GM23338 (cell line): ENCODE results near the gene PEPD. TPM values are rescaled to one million over a fixed set of nuclear protein-coding genes. Genes with fewer than 3 reads are reported as not detected.

Source experiments
- ATAC-seq: fragments of 200-7000 bp; cut with Tn5 transposase; 3 replicates; pipeline ENCODE4 v1.9.1; 2020
- DNase-seq: peaks from one replicate; pipeline ENCODE4 v3.0.0-alpha.2; 2015; ENCODE audit warnings: low spot score
- H2AFZ ChIP-seq: fragments of 200-600 bp; sonication (generic); 2 replicates; pipeline ENCODE4 v1.8.0; 2016; ENCODE audit warnings: antibody characterized with exemption, mild to moderate bottlenecking, moderate library complexity
- H3F3A ChIP-seq: fragments of 200-600 bp; sonication (generic); replicated peaks from 2 replicates; pipeline ENCODE4 v1.8.0; 2017; ENCODE audit warnings: antibody characterized with exemption, mixed run types, low read depth
- H3K27ac ChIP-seq: fragments of 200-600 bp; sonication (generic); 2 replicates; pipeline ENCODE4 v1.6.1; 2016; ENCODE audit warnings: low read depth
- H3K27me3 ChIP-seq: fragments of 200-600 bp; sonication (generic); 2 replicates; pipeline ENCODE4 v1.8.0; 2016; ENCODE audit warnings: mild to moderate bottlenecking, mixed run types, moderate library complexity; ENCODE audit not compliant: insufficient read depth
- H3K36me3 ChIP-seq: fragments of 200-600 bp; sonication (generic); 2 replicates; pipeline ENCODE4 v1.8.0; 2016; ENCODE audit warnings: mild to moderate bottlenecking; ENCODE audit not compliant: insufficient read depth
- H3K4me1 ChIP-seq: fragments of 200-600 bp; sonication (generic); 2 replicates; pipeline ENCODE4 v1.8.0; 2016; ENCODE audit warnings: mild to moderate bottlenecking, moderate library complexity; ENCODE audit not compliant: insufficient read depth
- H3K4me2 ChIP-seq: fragments of 200-600 bp; sonication (generic); 2 replicates; pipeline ENCODE4 v1.7.1; 2017; ENCODE audit warnings: mixed run types
- H3K4me3 ChIP-seq: fragments of 200-600 bp; sonication (generic); 2 replicates; pipeline ENCODE4 v1.6.1; 2016; ENCODE audit warnings: mixed run types
- H3K79me2 ChIP-seq: fragments of 200-600 bp; sonication (generic); replicated peaks from 2 replicates; pipeline ENCODE4 v1.8.0; 2017; ENCODE audit warnings: mild to moderate bottlenecking; ENCODE audit not compliant: insufficient read depth
- H3K9me2 ChIP-seq: fragments of 200-600 bp; sonication (generic); 2 replicates; pipeline ENCODE4 v1.8.0; 2017; ENCODE audit not compliant: insufficient read depth
- H4K20me1 ChIP-seq: fragments of 200-600 bp; sonication (generic); replicated peaks from 2 replicates; pipeline ENCODE4 v1.8.0; 2017; ENCODE audit warnings: mild to moderate bottlenecking; ENCODE audit not compliant: insufficient read depth
- H3K27ac Mint-ChIP-seq: 2 replicates; pipeline ENCODE4 v1.8.0; 2020; ENCODE audit warnings: inconsistent platforms, mild to moderate bottlenecking, moderate library complexity, mixed read lengths
- H3K27me3 Mint-ChIP-seq: 3 replicates; pipeline ENCODE4 v1.8.0; 2022; ENCODE audit warnings: low read depth, mild to moderate bottlenecking, moderate library complexity, mixed read lengths, inconsistent platforms; ENCODE audit not compliant: insufficient read depth, poor library complexity
- H3K36me3 Mint-ChIP-seq: 3 replicates; pipeline ENCODE4 v1.8.0; 2021; ENCODE audit warnings: low read depth, mild to moderate bottlenecking, inconsistent platforms, moderate library complexity, mixed read lengths
- H3K4me1 Mint-ChIP-seq: 3 replicates; pipeline ENCODE4 v1.8.0; 2020; ENCODE audit warnings: mild to moderate bottlenecking, inconsistent platforms, mixed read lengths
- H3K4me3 Mint-ChIP-seq: 3 replicates; pipeline ENCODE4 v1.8.0; 2021; ENCODE audit warnings: moderate library complexity, mild to moderate bottlenecking, inconsistent platforms, mixed read lengths
- H3K9me3 Mint-ChIP-seq: 3 replicates; pipeline ENCODE4 v1.8.0; 2020; ENCODE audit warnings: moderate library complexity, mild to moderate bottlenecking, inconsistent platforms, mixed read lengths
- CREB1 ChIP-seq: fragments of 250-450 bp; sonication (Bioruptor Pico); IDR thresholded peaks from 2 replicates; pipeline ENCODE4 v1.5.0; 2020; ENCODE audit warnings: low read depth, mild to moderate bottlenecking, moderate library complexity
- NANOG ChIP-seq: IDR thresholded peaks from 2 replicates; pipeline ENCODE4 v1.6.1; 2016; ENCODE audit warnings: antibody characterized with exemption, borderline replicate concordance
- POLR2AphosphoS5 ChIP-seq: IDR thresholded peaks from 2 replicates; pipeline ENCODE4 v1.6.1; 2016; ENCODE audit warnings: antibody characterized with exemption, low read depth
- REST ChIP-seq: IDR thresholded peaks from one replicate; pipeline ENCODE4 v1.6.1; 2018; ENCODE audit warnings: antibody characterized with exemption; ENCODE audit not compliant: unreplicated experiment
- STAT1 ChIP-seq: IDR thresholded peaks from one replicate; pipeline ENCODE4 v1.6.1; 2016; ENCODE audit warnings: antibody characterized with exemption; ENCODE audit not compliant: unreplicated experiment
- ZNF114 ChIP-seq: fragments of 250-450 bp; sonication (Bioruptor Pico); IDR thresholded peaks from 2 replicates; pipeline ENCODE4 v1.5.0; 2020; ENCODE audit warnings: mild to moderate bottlenecking, moderate library complexity
- ZNF331 ChIP-seq: fragments of 250-450 bp; sonication (Bioruptor Pico); IDR thresholded peaks from 2 replicates; pipeline ENCODE4 v1.5.0; 2020; ENCODE audit warnings: low read depth, mild to moderate bottlenecking, moderate library complexity
- ZNF462 ChIP-seq: fragments of 250-450 bp; sonication (Bioruptor Pico); IDR thresholded peaks from 2 replicates; pipeline ENCODE4 v1.5.0; 2020; ENCODE audit warnings: mild to moderate bottlenecking, moderate library complexity
- polyA plus RNA-seq: library from polyadenylated mRNA; unstranded; fragments of >200 nt; fragmentation: Nextera tagmentation; extraction: Ambion mirVana; gene quantifications from 2 replicates; pipeline ENCODE4 v1.2.1, GENCODE V29; 2016
- total RNA-seq: library from RNA; depleted of rRNA; stranded (reverse); fragments of >200 nt; shearing (Covaris generic); gene quantifications from 2 replicates; pipeline ENCODE4 v1.2.3, GENCODE V29; 2014

Gene PEPD
- total and polyA plus RNA-seq, 2 experiments from 2014 or later, result 81.7 to 89.2 TPM

GRCh38 chr19:33490041-33490451 lies 31.5 kb downstream of the PEPD start (continued):
- TF ChIP-seq ZNF114 (CRISPR knock-in tag), result no peak
- no peak for TF ChIP-seq CREB1 (CRISPR knock-in tag)
- TF ChIP-seq NANOG, result no peak

GRCh38 chr19:33488826-33489225 lies 32.8 kb downstream of the PEPD start:
- H3K27me3 ChIP-seq, result no peaks in the 10 kb centered on the region
- no peaks in the 10 kb centered on the region for H3K36me3 ChIP-seq
- Mint-ChIP-seq H3K36me3 (no peaks in the 10 kb centered on the region; the same call in 1 of the 3 replicates), H3K27me3 (peaks cover 3% of the 10 kb centered on the region), H3K4me1 (no peaks in the 10 kb centered on the region), H3K9me3 (no peaks in the 10 kb centered on the region), H3K27ac (no peak overlapping the region), H3K4me3 (no peak overlapping the region)
- no peaks in the 10 kb centered on the region for H3K9me2 ChIP-seq
- DNase-seq, result no peak
- H3K79me2 ChIP-seq, result no peaks in the 10 kb centered on the region
- H3K4me2 ChIP-seq, result no peak overlapping the region
- H3F3A ChIP-seq, result no peaks in the 10 kb centered on the region
- no peaks in the 10 kb centered on the region for H3K4me1 ChIP-seq
- H2AFZ ChIP-seq, result no peak overlapping the region
- TF ChIP-seq ZNF462 (CRISPR knock-in tag), result no peak
- no peak for TF ChIP-seq POLR2AphosphoS5
- no peak for TF ChIP-seq REST
- TF ChIP-seq ZNF331 (CRISPR knock-in tag), result no peak
- TF ChIP-seq STAT1, result no peak
- no peak overlapping the region for H3K4me3 ChIP-seq
- ATAC-seq, result no peak
- H3K27ac ChIP-seq, result no peak overlapping the region
- no peaks in the 10 kb centered on the region; the same call in 1 of the 2 replicates for H4K20me1 ChIP-seq
